RPMI7951 (cell line): ENCODE data around the gene TSPEAR. TPM values are rescaled to one million over a fixed set of nuclear protein-coding genes. Genes with fewer than 3 reads are reported as not detected.
"Not testable (repeated sequence)": the region's sequence is repeated elsewhere in the genome, so short reads cannot be mapped to it uniquely, and the experiment has no call there.

Experiments
- DNase-seq: peaks from one replicate; pipeline ENCODE4 v3.0.0-alpha.2; 2012; ENCODE audit warnings: low read depth
- total RNA-seq: library from RNA; depleted of rRNA; stranded (reverse); fragments of >200 nt; shearing (Covaris generic); gene quantifications from 2 replicates; pipeline ENCODE4 v1.2.3, GENCODE V29; 2014

The TSPEAR gene
- total RNA-seq, 1 experiment from 2014 or later: not detected

DNA sequence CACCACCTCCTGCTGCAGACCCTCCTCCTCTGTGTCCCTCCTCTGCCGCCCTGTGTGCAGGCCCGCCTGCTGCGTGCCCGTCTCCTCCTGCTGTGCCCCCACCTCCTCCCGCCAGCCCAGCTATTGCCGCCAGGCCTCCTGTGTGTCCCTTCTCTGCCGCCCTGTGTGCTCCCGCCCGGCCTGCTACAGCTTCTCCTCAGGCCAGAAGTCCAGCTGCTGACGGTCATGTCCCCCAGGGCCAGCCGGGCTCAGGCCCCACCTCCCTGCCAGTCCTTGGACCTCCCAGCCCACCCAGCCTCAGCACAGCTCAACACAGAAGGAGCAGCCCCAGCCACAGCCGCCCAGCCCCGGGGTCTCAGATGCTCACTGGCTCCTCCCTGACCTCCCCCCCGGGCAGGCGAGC lies 83.5 kb downstream of the TSPEAR start:
- DNase-seq: not testable (repeated sequence)

DNA sequence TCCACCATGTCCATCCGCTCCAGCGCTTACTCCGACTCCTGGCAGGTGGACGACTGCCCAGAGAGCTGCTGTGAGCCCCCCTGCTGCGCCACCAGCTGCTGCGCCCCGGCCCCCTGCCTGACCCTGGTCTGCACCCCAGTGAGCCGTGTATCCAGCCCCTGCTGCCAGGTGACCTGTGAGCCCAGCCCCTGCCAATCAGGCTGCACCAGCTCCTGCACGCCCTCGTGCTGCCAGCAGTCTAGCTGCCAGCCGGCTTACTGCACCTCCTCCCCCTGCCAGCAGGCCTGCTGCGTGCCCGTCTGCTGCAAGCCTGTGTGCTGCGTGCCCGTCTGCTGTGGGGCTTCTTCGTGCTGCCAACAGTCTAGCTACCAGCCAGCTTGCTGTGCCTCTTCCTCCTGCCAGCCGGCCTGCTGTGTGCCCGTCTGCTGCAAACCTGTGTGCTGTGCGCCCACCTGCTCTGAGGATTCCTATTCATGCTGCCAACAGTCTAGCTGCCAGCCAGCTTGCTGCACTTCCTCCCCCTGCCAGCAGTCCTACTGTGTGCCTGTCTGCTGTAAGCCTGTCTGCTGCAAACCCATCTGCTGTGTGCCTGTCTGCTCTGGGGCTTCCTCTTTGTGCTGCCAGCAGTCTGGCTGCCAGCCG lies 84.1 kb downstream of the TSPEAR start:
- DNase-seq: not testable (repeated sequence)

DNA sequence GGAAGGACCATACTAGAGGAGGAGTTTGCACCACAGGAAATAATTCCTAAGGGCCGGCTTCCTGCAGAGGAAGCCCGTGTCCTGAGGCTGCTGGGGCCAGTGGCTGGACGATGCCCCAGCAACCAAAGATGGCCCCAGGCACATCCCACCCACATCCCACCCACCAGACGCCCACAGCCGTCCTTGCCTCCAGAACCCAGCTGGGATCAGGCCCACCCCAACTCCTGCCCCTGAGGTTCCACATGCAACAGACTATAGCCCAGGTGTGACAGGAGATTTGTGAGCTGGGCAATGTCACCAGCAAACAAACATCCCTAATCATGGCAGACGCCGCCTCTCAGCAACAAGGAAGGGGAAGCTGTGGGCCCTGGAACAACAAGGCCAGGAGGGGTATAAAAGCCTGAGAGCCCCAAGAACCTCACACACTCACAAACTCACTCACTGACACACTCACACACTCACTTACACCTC lies 84.7 kb downstream of the TSPEAR start, which contains the start of gene KRTAP10-9:
Gene KRTAP10-9, plus strand, starts transcription at position 421 of the 471 bp plus-strand sequence. CDS start 79 bp downstream, outside the sequence.
- no peak for DNase-seq

DNA sequence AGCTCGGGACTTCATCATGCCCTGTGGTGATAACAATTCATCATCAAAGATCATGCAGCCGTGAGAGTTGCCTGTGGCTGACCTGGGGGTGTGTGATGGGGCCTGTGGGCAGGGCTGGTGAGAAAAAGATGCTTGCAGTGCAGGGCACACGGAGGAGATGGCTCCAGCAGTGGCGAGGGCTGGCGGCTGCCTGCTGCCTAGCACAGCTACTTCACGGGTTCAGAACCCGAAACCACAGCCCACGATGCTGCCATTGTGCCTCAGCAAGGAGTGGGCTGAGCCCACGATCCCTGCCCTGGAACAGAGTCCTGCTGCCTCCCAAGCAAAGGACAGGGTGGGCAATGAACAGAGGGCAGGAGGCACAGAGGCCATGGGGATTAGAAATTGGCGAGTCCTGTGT lies 85.1 kb downstream of the TSPEAR start:
- no peak for DNase-seq

DNA sequence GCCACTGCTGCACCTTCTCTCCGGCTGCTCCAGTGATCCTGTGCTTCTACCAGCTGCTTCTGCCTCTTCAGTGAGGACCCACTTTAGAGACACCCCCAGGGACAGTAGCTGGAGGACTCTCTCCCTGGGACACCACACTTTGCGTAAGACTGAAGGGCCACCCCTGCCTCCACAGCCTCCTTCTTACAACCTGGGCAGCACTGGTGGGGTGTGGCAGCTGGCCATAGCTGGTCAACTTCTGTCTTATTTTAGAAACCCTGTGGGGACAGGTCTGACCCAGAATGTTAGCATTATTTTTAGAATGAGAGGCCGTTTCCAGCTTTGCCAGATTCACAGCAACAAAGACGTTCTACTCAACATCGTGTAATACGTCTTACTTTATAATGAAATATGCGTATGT lies 85.6 kb downstream of the TSPEAR start:
- no peak for DNase-seq

DNA sequence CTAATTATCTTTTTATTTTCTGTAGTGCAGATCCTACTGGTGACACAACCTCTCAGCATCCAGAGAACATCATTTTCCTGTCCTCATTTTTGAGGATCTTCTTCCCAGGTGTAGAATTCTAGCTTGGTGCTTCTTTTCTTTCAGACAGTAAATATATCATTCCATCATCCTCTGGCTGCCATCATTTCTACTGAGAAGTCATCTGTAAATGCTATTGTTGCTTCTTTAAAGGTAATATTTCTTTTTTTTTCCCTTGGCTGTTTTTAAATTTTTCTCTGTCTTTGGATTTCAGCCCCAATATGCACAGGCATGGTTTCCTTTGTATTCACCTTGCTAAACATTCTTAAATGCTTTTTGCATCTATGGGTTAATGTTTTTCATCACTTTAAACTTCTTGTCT lies 87.8 kb downstream of the TSPEAR start:
- DNase-seq: no peak

DNA sequence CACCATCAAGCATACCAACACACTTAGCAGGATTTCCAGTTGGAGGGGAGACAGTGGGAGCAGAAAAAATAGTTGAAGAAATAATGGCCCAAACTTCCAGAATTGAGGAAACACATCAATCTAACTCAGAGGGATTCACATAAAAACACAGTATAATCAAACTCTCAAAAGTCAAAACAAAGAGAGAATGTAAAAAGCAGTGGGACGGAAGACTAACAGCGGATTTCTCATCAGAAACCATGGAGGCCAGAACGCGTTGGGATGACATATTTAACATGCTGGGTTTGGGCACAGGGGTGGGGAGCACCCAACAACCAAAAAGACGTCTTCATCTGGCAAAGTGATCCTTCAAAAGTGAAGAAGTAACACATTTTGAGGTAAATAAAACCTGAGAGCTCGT lies 91.5 kb downstream of the TSPEAR start:
- no peak for DNase-seq

DNA sequence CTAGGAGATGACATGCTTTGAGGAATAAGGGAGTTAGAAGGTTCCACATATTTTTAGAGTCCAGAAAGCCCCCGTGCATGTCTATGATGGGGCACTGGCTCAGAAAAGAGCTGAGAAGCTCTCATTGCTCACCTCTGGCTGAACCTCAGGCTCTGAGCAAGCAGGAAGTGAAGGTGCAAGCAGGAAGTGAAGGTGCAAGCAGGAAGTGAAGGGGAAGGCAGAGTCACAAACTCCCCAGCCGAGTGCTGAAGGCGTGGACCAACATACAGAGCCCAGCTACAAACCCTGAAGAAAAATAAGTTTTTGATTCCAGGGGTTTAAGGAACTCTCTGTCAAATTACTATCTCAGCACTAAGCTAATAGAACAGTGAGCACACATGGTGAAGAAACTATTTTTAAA lies 92.5 kb downstream of the TSPEAR start:
- DNase-seq: no peak

DNA sequence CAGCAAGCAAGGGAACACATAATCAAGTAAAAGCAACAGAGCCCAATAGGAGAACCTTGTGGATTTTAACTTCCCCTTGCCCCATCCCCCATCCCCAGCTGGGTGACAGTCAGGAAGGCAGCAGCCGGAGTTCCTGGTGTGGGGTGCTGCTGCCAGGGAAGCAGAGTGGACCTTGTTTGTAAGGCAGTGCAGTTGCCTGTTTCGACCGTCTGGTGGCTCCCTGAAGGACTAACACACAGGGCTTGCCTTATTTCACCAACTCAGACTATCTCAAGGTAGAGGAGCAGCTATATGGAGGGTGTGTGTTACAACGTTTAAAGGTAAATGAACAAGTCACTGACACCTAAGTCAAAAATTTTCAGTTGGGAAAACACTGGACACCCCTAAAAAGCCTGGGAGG lies 92.9 kb downstream of the TSPEAR start:
- no peak for DNase-seq

DNA sequence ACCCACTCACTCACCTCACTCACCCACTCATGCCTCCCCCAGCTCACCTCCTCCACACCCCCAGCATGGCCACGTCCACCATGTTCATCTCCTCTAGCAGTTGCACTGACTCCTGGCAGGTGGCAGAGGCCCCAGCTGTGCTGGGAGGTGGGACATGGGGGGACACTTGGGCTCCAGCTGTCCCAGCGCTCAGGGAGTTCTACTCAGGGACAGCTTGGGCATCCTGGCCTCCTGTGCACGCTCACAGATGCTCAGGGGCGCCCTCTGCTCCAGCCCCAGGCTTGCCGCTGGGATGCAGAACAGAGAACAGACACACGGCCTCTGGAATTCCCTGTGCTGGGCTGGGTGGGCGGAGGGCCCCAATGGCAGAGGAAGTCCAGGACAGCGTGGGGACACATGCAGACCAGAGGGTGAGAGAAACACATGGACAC lies 94.3 kb downstream of the TSPEAR start:
- DNase-seq: no peak

DNA sequence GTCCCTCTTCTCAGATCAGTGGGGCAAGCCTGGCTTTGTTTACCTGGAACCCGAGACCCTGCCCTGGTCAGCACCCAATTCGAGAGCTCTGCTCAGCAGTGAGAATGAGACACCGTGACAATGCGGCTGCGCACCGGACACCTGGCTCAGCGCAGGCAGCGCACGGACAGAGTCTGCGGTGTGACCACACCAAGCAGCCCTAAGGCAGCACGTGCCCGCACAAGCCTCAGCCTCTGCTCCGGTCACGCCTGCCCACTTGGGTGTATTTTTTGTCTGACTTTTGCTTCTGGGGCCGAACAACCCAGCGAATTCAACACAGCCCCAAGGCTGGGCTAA lies 94.8 kb downstream of the TSPEAR start:
- no peak for DNase-seq

DNA sequence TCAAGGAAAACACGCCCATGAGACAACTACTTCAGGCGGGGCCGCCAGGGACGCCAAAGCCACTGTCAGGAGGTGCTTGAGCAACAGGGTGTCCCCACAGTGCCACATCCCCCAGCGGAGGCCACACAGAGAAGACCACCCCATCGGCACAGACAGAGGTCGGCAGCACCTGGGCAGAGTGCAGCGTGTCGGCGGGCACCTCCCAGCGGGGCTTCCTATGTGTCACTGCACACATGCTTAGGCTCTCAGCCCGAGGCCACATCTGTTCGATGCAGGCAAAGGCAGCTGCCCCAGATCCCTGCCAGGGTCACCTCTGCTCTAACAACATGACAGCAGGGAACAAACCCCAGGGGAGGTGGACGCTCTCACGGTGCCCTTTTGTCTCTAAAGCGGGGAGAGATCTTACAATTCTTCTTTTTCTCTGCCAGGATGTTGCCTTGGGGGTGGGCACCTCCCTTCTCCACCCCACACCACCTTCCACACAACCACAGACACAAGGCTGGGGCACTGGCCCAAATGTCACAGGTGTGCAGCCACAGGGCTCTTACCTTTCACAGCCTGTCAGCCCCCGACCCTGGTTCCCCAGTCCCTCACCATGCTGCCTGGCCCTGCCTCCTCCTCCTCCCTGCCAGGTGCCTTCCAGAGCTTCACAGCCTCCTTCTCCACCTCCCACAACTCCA lies 95.3 kb downstream of the TSPEAR start:
- DNase-seq: no peak

DNA sequence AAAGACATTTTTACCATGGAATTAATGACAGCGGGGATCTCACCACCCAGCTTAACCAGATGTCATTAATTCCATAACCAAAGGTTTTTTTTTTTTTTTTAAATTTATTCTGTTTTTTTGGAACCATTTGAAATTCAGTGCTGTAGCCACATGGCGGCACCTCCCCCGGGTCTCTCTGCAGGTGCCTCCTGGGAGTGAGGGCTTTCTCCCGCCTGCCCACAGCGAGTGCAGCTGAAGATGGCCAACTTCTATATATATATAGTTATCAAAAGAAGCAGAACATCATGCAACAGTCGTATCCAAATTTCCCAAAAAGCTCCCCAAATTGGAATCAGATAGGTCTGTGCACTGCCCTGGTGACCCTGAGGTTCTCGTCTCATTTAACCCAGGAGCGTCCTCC lies 95.9 kb downstream of the TSPEAR start:
- no peak for DNase-seq

DNA sequence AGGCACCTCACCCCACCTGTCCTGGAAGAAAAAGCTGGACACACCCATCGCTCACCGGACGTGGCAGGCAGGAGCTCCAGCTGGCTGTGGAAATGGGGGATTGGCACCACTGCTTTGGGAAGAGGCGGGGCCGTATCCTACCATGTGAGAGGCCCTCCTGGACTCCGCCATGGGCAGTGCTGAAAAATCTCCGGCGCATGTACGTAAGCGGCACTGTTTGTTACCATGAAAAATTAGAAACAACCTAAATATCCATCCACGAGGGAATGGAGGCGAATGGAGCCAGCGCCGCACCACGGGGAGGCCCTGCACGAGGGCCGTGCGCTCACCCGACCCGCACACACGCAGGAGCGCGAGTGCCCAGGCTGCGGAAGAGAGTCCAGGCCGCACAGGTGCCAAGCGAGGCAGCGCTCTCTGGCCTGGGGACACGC lies 96.4 kb downstream of the TSPEAR start:
- DNase-seq: no peak

DNA sequence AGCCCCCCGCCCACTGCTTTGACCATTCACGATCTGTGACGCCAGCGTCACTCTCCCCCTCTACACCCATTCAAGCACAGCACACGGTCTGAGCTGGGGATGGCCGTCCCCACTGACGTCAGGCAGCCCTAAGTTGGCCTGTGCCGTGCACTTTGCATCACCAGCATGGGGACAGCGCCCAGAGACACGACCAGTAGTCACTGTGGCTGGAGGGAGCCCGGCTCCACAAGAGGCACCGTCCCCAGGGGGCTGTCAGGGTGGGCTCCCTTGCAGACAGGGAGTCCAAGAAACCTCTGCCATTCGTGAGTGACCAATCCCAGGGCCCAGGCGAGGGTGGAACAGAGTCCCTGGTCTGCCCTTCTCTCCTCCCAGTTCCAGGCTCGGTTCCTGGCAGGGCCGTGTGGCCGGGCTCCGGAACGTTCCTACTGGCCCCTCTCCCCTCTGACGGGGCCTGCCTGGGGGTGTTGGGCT lies 97.2 kb downstream of the TSPEAR start:
- DNase-seq: no peak

DNA sequence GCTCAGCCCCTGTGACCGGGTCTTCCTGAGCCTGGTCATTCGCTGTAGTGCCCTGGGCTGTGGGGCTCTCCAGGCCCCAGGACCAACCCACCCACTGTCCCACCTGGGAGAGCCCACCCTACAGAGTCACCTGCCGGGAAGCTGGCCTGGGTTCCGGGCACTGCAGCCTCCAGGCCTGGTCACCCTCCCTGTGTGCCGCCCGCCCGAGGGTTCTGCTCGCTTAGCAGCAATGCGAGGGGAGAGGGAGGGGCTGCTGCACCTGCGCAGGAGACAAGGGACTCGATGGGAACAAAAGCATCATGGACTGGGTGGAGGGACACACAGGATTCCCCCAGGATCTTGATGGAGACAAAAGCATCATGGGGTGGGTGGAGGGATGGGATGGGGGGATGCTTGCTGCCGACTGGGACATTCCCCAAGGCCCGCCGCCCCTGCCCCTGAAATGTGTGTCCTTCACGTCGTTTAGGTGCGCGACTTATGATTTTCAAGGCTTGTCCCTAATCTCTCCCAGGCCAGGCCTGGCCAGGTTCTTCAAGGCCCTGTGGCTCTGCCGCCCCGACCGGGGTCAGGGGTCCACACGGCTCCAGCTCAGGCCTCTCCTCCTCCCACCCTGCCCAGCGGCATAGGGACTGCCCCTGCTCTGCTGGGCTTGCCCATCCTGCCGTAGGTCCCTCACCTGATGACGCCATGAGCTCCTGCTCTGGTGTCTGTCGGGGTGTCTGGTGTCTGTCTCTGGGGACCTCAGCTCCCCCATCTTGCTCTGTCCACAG lies 97.8 kb downstream of the TSPEAR start:
- DNase-seq: no peak

DNA sequence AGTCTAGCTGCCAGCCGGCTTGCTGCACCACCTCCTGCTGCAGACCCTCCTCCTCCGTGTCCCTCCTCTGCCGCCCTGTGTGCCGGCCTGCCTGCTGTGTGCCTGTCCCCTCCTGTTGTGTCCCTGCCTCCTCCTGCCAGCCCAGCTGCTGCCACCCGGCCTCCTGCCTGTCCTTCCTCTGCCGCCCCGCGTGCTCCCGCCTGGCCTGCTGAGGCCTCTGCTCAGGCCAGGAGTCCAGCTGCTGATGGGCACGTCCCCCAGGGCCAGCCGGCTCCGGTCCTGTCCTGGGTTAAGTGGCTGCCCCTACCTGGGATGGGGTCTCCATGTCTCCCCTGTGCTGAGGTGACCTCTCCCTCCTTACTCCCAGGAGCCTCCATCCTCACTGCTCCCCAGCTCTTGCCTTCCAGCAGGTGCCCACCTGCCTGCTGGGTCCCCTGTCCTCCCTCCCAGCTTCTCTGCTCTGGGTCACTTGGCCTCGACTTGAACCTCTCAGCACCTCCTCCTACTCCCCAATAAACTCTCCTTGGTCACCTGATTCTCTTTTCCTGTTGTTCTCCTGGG lies 98.6 kb downstream of the TSPEAR start:
- DNase-seq: no peak

DNA sequence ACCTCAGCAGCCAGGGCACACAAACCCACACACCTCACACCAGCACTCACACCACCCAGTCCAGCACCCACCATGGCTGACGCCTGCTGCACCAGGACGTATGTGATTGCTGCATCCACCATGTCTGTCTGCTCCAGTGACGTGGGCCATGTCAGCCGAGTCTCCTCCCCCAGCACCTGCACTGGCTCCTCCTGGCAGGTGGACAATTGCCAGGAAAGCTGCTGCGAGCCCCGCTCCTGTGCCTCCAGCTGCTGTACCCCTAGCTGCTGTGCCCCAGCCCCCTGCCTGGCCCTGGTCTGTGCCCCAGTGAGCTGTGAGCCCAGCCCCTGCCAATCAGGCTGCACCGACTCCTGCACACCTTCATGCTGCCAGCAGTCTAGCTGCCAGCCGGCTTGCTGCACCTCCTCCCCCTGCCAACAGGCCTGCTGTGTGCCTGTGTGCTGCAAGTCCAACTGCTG lies 99.3 kb downstream of the TSPEAR start, which contains the start of gene KRTAP10-8:
Gene KRTAP10-8, plus strand, starts transcription at position 51 of the 458 bp plus-strand sequence. Its CDS starts 22 bp downstream, at position 73.
- DNase-seq: no peak

DNA sequence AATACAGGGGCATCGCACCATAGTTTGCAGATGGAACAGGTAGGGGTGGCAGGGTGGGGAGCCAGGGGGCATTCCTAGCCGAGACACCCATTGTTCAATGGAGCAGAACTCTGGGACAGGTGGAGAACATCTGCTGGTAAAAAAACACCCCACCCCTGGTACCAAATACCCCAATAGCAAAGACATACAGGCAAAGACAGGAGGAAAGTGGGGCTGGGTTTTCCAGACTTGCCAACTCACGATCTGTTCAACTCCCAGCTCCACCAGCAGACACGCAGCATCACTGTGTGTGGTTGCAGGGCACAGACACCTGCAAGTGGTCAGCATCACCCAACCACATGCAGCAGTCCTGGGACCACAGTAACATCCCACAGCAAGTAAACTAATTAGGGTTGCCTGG lies 99.8 kb downstream of the TSPEAR start:
- no peak for DNase-seq

DNA sequence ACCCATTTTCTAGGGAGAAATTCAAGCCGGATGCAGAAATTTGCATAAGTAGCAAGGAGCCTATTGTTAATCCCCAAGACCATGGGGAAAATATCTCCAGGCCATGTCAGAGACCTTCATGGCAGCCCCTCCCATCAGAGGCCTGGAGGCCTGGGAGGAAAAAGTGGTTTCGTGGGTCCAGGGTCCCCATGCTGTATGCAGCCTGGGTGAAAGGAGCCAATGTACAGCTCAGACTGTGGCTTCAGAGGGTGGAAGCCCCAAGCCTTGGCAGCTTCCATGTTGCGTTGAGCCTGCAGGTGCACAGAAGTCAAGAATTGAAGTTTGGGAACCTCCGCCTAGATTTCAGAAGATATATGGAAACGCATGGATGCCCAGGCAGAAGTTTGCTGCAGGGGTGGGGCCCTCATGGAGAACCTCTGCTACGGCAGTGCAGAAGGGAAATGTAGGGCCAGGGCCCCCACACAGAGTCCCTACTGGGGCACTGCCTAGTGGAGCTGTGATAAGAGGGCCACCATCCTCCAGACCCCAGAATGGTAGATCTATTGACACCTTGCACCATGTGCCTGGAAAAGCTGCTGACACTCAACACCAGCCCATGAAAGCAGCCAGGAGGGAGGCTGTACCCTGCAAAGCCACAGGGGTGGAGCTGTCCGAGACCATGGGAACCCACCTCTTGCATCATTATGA lies 101.1 kb downstream of the TSPEAR start:
- DNase-seq: not testable (repeated sequence)

DNA sequence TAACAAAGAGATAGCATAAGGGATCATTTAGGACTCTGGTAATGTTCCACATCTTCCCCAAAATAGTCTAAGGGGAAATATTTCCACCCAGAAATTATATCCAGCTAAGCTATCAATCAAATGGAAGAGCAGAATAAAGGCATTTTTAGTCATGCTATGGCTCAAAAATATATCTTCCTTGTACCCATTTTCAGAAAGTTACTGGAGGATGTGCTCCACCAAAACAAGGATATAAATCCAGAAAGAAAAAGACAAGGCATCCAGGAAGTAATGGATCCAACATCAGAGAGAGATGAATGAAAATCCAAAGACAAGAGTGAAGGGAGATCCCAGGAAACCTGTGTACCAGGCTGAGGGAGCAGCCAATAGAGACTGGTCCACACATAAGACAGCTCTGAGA lies 102.2 kb downstream of the TSPEAR start:
- DNase-seq: no peak
